SH-SY5Y (cell line): Measurements from ENCODE around the gene FAM209A.

ENCODE experiments used
- GATA2 ChIP-seq: IDR thresholded peaks from 2 replicates; pipeline ENCODE4 v1.6.1; 2011; ENCODE audit warnings: mild to moderate bottlenecking, low read depth, low read length
- GATA3 ChIP-seq: IDR thresholded peaks from 2 replicates; pipeline ENCODE4 v1.6.1; 2011; ENCODE audit warnings: low read depth, mild to moderate bottlenecking, low read length, moderate library complexity

DNA sequence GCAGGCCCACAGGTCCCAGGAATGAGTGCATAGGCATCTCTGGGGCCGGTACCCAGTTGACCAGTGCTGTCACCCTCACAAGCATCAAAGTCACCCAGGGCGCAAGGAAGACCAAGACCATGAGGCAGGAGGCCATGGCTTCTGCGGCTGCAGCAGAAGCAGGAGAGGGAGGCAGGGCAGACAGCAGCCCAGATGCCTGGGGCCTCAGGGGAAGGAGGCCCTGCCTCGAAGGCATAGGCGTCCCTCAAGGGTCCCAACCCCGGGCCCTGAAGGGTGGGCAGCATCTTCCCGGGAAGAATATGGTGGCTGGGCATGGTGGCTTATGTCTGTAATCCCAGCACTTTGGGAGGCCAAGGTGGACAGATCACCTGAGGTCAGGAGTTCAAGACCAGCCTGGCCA is 3.0 kb downstream of the FAM209A start:
- TF ChIP-seq GATA2: no peak
- no peak for TF ChIP-seq GATA3
